Panc1 (cell line): ENCODE results near the gene PRKACG. TPM values are rescaled to one million over a fixed set of nuclear protein-coding genes. Genes with fewer than 3 reads are reported as not detected.

Source experiments
- ATAC-seq: fragments of 200-7000 bp; cut with Tn5 transposase; 2 replicates; pipeline ENCODE4 v1.9.1; 2020; ENCODE audit warnings: mild to moderate bottlenecking, moderate library complexity
- BruUV-seq: library from RNA; stranded (reverse); fragments of 400-500 nt; replicated peaks from 2 replicates; lab custom pipeline; 2021; lab: Mats Ljungman, UMichigan
- CTCF ChIA-PET: fragments of 300-600 bp; sonication (Branson Sonifier 250); formaldehyde crosslinking; loops from one replicate; lab custom pipeline; 2022; ENCODE audit warnings: antibody characterized with exemption; lab: Charles Lee
- POLR2A ChIA-PET: fragments of 300-600 bp; sonication (Branson Sonifier 250); formaldehyde crosslinking; loops from one replicate; lab custom pipeline; 2022; ENCODE audit warnings: antibody characterized with exemption; lab: Charles Lee
- DNase-seq: peaks from one replicate; pipeline ENCODE4 v3.0.0-alpha.2; 2010; ENCODE audit warnings: low read depth, low spot score
- H3K27ac ChIP-seq: 2 replicates; pipeline ENCODE4 v1.5.1; 2011; ENCODE audit warnings: mild to moderate bottlenecking, low read length, inconsistent platforms
- H3K27me3 ChIP-seq: fragments of 200-500 bp; sonication (Bioruptor generic); 2 replicates; pipeline ENCODE4 v1.6.0; 2014; ENCODE audit warnings: low read length, inconsistent platforms; ENCODE audit not compliant: control insufficient read depth, insufficient read depth
- H3K36me3 ChIP-seq: fragments of 200-500 bp; sonication (Bioruptor generic); 2 replicates; pipeline ENCODE4 v1.5.1; 2014; ENCODE audit warnings: inconsistent platforms, mild to moderate bottlenecking, low read length, moderate library complexity; ENCODE audit not compliant: control insufficient read depth, insufficient read depth
- H3K4me1 ChIP-seq: 2 replicates; pipeline ENCODE4 v1.5.1; 2011; ENCODE audit warnings: inconsistent platforms, mild to moderate bottlenecking, low read length, moderate library complexity; ENCODE audit not compliant: control insufficient read depth, insufficient read depth
- H3K4me3 ChIP-seq, 2 experiments: 2 replicates each; pipeline ENCODE4 v1.5.1; 2011 to 2012; ENCODE audit warnings: low read depth in 2 of 2, low read length in 2 of 2, mild to moderate bottlenecking in 2 of 2, inconsistent platforms in 1 of 2, moderate library complexity in 1 of 2
- H3K9me3 ChIP-seq: fragments of 200-500 bp; sonication (Bioruptor generic); 2 replicates; pipeline ENCODE4 v1.5.1; 2014; ENCODE audit warnings: low read depth, mild to moderate bottlenecking, inconsistent platforms, low read length, moderate library complexity; ENCODE audit not compliant: control insufficient read depth, insufficient read depth
- CTCF ChIP-seq: fragments of 450-650 bp; IDR thresholded peaks from 2 replicates; pipeline ENCODE4 v1.5.1; 2017; ENCODE audit warnings: mild to moderate bottlenecking
- POLR2AphosphoS5 ChIP-seq: IDR thresholded peaks from 2 replicates; pipeline ENCODE4 v1.6.1; 2012; ENCODE audit warnings: mild to moderate bottlenecking, low read depth, low read length, moderate library complexity
- REST ChIP-seq, 2 experiments: IDR thresholded peaks; 2 replicates each; pipeline ENCODE4 v1.6.1; 2011 to 2012; ENCODE audit warnings: low read depth in 2 of 2, control low read depth in 1 of 2, low read length in 1 of 2, mild to moderate bottlenecking in 1 of 2, moderate library complexity in 1 of 2; ENCODE audit not compliant: insufficient read depth in 1 of 2
- SIN3A ChIP-seq: IDR thresholded peaks from 2 replicates; pipeline ENCODE4 v1.6.1; 2012; ENCODE audit warnings: low read depth, mild to moderate bottlenecking, low read length, moderate library complexity, borderline replicate concordance; ENCODE audit not compliant: insufficient read depth
- TCF7L2 ChIP-seq: IDR thresholded peaks from 2 replicates; pipeline ENCODE4 v1.6.1; 2011; ENCODE audit warnings: mild to moderate bottlenecking, low read depth, low read length, inconsistent platforms
- in situ Hi-C: cut with HindIII; loops from 2 replicates; pipeline ENCODE4 v1.10.0; 2016; ENCODE audit warnings: low sequenced_read_pairs, low pct_unique_long_range_greater_than_20kb
- intact Hi-C: fragments of 100-400 bp; cut with micrococcal nuclease; formaldehyde crosslinking; loops from one replicate; pipeline ENCODE4 v1.10.0; 2022; ENCODE audit not compliant: unreplicated experiment
- total RNA-seq: library from RNA; stranded (reverse); gene quantifications from one replicate; pipeline ENCODE4 v1.2.1, GENCODE V29; 2021; ENCODE audit not compliant: unreplicated experiment

PRKACG gene
- total RNA-seq, 1 experiment from 2014 or later = not detected

- no TSS peak for BruUV-seq
- Histone ChIP-seq H3K27me3 (no peaks in the 10 kb centered on the region; the same call in 1 of the 2 replicates), H3K4me1 (no peaks in the 10 kb centered on the region), H3K36me3 (no peaks in the 10 kb centered on the region), H3K4me3 (no peak overlapping the region), H3K9me3 (no peaks in the 10 kb centered on the region), H3K27ac (no peak overlapping the region)
- no peak for TF ChIP-seq REST (IDR thresholded peaks at IDR 0.05; ENCODE audit: insufficient read depth in 1 of 2, low read depth in 2 of 2, low read length in 1 of 2)
- no peak for TF ChIP-seq SIN3A
- no peak for TF ChIP-seq POLR2AphosphoS5
- TF ChIP-seq CTCF = no peak
- TF ChIP-seq TCF7L2 = no peak
- ATAC-seq = no peak
- intact Hi-C loops = loop anchor here (10.0 kb wide), 1 partner anchor 319 kb away; the partner anchor contains the start of gene PIP5K1B
- ChIA-PET POLR2A (no interaction called here), CTCF (no interaction called here)
- in situ Hi-C loops = no loop called here
- DNase-seq = no peak
These were observed 9.7 kb upstream of the PRKACG start for GRCh38 chr9:69023650-69024049.

DNA sequence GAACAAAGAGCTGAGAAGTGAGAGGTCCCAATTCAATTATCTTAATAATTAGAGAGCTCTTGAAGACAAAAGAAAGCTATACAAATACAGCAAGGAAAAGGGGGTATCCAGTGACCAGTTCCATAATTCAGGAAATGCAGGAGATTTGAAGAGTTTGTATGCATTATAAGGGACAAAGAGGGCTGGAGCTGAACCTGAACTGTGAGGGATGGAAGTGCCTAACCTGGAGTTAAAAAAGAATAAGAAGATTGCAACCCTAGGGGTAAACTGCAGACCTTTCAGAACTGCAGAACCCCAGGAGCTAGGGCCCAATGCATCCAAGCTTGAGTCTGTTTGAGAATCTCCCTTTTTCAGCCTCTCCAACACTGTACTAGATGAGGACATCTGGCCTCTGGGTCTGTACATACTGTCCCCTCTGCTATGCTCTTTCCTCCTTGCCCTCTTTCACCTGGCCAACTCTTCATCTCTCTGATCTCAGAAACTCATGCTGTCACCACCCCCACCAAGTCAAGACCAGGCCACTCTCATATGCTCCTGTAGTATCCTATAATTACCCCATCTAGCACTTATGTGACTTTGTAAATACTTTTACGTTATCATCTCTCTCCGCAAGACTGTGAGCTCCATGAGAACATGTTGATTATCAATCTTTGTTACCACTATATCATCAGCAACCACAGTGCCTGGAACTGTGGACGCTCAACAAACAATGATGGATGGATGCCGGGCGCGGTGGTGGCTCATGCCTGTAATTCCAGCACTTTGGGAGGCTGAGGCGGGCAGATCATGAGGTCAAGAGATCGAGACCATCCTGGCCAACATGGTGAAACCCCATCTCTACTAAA lies 6.6 kb upstream of the PRKACG start:
- ChIA-PET POLR2A (no interaction called here), CTCF (no interaction called here)
- H3K4me3 ChIP-seq = no peak overlapping the region
- H3K36me3 ChIP-seq = no peaks in the 10 kb centered on the region
- DNase-seq = no peak
- no TSS peak for BruUV-seq
- no peaks in the 10 kb centered on the region for H3K4me1 ChIP-seq
- in situ Hi-C loops (no loop called here), intact Hi-C loops (loop anchor here (10.0 kb wide), 1 partner anchor 316 kb away; the partner anchor contains the start of gene PIP5K1B)
- no peak overlapping the region for H3K27ac ChIP-seq
- ATAC-seq = no peak
- H3K27me3 ChIP-seq = no peaks in the 10 kb centered on the region; the same call in 1 of the 2 replicates
- H3K9me3 ChIP-seq = no peaks in the 10 kb centered on the region
- no peak for TF ChIP-seq CTCF
- no peak for TF ChIP-seq POLR2AphosphoS5
- no peak for TF ChIP-seq SIN3A
- TF ChIP-seq REST (IDR thresholded peaks at IDR 0.05; ENCODE audit: insufficient read depth in 1 of 2, low read depth in 2 of 2, low read length in 1 of 2) = no peak
- TF ChIP-seq TCF7L2 = no peak
